Activated CD8-positive, alpha-beta memory T cell treated with anti-CD3 and anti-CD28 coated beads for 1 hour (primary cell): ENCODE results near the gene SH3TC2.

Experiments
- DNase-seq, 2 donors: peaks; one replicate each; pipeline ENCODE4 v3.0.0-alpha.2; 2020; ENCODE audit warnings: low read depth in 1 of 2; ENCODE audit errors: extremely low read depth in 1 of 2

The SH3TC2 gene

DNA sequence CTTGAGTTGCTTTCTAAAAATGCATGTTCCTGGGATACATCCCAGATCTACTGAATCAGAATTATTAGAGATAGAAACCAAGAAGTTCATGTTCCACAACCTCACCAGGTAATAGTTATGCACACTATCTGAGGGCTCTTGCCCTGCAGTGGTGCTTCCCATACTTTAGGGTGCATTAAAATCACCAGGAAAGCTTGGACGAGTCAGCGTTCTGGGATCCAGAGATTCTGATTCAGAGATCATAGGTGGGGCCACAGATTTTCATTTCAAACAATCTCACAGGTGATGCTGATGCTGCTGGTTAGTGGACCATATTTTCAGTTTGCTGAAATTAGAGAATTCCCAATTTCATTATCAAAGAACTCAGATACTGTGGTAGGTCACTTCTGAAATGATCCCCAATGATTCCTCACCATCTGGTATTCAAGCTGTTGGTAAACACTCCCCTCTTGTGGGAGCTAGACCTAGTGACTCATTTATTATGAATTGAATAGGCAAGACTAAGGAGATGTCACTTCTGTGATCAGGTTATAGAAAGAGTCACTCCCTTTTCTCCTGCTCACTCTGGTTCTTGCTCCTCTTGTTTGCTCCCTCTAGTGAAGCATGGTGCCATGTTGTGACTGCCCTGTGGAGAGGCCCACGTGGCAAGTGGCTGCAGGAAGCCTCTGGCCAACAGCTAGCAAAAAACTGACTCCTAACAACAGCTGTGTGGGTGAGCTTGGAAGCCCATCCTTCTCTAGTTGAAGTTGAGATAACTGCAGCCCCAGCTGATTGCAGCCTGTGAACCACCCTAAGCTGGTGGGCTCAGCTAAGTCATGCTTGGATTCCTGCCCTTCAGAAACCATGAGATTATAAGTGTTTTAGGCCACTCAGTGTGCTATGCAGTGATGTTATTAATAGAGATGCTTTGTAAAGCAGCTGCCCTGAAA is 59.8 kb downstream of the SH3TC2 start:
- no peak for DNase-seq

DNA sequence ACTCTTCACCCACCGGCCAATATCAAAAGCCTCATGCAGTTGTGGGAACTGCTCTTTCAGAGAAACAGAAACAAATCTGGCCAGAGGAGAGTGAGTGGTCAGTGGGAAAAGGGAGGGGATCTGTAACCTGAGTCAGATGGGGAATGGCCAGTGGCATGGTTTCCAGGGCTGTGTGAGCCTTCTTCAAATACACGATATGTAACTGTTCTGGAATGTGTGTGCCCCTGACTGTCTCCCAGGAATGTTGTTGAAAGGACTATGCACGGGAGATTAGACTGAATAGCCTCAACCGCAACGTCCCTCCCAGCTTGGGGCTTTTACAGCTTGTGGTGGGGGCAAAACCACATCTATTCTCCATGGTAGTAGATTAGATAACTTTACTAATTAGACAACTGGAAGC is 60.8 kb downstream of the SH3TC2 start:
- no peak for DNase-seq

DNA sequence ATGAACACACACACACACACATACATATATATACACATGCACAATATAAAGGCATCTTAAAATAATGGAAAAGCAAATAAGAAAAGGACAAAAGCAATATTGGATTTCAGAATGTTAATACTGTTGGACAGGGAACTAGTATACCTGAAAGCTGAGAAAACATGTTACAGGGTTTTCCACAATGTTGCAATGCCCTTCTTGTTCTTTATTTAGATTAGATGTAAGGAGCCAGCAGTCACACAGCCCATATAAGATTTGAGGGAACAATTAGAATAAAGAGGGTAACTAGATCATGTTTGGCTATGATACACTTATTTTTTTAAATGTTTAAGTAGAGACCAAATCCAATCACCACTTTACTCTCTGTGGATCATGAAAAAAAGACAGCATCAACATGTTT is 61.7 kb downstream of the SH3TC2 start:
- no peak for DNase-seq

DNA sequence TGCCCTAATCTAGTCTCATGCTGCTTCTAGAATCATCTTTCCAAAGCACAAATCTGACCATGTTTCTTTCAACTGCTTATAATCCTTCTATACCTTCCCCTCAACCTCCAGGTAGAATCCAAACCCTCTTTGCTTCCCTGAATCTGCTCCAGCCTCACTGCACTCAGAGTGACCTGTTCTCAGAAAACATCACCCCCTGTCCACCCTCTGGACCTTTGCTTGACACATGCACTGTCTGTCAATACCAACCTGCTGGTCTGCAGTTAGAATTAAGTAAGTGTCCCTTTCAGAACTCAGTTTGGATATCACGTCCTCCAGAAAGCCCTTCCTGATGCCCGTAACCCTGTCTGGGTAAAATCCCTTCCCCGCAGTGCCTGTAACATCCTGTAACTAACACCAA is 63.1 kb downstream of the SH3TC2 start:
- no peak for DNase-seq

DNA sequence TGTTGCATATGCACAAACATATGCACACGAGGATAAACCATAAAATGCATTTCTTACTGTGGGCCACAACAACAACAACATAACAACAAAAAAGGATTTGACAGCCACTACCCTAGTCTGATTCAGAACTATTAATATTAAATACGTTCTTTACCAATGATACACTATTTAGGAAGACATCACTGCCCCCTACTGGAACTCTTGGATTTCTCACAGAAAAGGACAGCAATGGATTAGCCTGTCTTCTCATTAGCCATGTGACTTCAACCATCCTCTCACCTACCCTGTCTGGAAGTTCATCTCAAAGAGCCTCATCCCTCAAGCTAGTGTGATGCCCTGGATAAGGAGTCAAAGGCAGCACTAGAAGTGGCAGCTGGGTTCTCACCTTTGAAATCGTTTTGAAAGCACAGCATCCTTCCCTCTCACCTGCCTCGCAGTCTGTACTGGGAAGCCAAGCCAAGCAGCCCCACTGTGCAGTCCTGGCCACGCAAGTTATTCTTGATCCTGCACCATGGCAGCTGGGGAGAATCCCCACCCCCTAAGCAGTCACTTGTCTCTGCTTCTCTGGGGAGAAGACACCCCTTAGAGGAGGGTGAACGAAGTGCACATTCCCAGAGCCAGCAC is 64.6 kb downstream of the SH3TC2 start:
- DNase-seq, result no peak

DNA sequence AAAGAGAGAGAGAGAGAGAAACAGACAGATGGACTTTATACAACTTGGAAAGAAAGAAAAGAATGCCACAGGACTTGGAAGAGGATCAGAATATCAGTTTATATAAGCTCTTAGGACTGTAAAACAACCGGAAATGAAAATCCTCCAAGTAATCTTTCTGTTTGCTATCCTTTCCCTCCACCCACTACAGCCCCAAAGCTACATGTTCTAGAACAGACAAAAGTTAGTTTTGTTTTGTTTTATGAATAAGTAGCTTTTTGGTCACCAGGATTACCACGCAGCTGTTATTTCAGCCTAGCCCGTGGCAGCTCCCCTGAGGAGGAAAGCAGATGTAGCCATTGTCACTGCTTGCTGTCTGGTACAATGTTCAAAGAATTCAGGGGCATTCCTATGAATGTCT is 66.6 kb downstream of the SH3TC2 start:
- DNase-seq, result no peak

DNA sequence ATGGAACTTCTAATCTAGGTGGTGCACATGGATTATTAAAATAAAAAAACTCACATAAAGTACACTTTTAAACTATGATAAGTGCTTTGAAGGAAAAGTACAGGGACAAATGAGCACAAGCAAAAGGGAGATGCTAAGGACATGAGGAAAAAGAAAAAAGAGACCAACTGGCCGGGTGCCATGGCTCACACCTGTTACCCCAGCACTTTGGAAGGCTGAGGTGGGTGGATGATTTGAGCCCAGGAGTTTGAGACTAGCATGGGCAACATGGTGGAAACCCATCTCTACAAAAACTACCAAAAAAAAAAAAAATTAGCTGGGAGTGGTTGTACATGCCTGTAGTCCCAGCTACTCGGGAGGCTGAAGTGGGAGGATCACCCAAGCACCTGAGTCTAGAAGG is 67.1 kb downstream of the SH3TC2 start:
- DNase-seq, result no peak

DNA sequence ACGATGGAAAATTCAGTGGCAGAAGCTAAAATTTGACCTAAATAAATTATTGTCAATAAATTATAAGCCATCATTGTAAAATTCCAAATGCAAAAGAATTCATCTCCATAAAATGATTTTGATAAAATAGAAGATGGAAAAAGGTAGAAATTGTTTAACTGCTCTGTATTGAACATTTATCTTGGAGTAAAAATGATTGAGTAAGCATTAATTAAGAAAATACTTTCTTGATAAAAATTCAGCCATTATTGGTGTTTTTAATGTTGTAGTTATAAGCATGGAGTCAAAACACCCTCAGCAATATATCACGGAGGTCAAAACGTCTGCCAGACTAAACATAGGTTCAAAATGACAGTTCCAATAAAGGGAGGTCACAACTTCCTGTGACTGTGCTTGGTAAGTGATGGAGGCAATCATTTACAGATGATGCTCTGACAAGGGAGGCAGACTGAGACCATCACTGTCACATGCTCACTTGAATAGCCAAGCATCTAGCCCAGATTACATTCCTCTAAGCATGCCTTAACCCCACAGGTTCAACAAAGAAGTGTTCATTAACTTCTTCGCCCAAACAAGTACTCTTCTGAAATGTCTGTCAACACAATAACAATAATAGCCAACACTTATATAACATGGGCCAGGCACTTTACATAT is 69.5 kb downstream of the SH3TC2 start:
- DNase-seq, result no peak

DNA sequence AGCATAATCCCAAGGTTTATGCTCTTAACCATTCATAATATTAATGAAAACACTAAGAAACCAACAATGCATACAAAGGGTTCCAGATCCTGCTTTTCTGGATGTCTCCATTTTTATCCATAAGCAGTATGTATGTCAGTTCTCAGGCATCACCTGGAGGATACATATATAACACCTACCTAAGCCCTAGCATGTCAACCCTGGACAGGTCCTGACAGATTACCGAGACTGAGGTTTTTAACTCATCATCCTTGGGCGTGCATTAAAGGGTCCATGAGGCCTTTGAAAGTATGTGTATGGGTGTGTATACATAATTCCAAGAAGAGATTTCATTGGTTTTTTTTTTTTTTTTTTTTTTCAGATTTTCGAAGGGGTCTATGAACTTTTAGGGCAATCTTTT is 70.6 kb downstream of the SH3TC2 start:
- DNase-seq, result no peak

DNA sequence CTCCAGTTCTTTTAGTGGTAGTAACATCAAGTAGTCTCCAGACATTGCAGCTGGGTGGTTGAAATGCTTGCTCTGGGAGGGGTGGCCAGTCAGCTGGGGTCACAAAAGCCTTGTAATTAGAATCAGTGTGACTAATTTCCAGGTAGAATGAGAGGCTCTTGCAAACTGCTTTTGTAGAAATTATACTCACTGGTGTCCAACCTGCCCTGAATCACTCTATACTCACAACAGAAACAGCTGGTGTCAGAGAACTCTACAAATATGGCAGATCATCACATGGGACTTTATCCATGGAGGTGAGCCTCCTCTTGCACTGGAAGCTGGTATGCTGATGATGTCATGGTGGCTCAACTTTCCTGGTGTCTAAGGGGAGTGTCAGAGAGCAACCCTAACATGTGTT is 71.3 kb downstream of the SH3TC2 start:
- DNase-seq, result no peak

DNA sequence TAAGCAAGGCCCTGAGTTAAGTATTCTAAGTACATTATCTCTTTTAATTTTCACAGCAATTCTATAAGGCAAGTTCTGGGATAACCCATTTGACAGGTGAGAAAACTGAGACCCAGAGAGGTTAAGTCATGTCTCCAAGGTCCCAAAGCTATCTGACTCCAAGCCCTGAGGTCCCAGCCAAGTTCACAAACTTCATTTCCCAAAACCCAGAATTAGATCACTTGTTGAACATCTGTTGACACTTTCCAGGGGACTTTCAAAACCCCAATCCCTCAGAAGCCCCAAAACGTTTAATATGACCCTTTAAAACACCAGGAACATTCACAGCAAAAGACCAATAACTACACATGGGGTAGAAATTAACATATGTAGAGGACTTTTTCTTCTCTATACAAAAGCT is 72.0 kb downstream of the SH3TC2 start:
- DNase-seq, result no peak

DNA sequence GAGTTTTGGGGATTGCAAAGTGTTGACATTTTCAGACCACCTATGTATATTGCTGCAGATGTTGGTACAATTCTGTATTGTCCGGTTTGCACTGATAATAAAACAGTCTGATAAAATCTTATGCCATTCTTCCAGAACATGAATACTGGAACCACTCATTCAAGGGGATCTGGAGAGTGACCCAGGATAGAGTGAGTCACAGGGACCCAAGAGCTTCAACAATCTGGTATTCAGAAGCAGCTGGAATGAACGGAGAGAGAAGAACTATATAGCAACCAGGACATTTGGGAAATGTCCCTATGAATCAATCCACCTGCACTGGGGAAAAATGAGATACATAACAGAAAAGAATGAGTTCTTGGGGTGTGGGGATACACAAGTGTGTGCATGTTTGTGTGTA is 73.3 kb downstream of the SH3TC2 start:
- no peak for DNase-seq

DNA sequence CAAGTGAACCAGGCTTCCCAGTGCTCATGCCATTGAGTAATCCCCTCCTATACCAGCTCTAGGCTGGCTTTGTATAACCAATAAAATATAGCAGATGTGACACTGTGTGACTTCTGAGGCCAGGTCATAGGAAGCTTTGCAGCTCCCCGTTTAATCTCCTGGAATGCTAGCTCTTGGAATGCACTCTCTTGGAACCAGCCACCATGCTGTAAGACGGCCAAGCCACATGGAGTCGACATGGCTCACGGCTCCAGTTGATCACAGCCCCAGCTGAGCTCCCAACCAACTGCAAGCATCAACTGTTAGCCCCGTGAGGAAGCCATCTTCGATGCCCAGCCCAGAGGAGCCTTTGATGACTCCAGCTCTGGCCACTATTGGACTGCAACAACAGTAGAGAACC is 74.5 kb downstream of the SH3TC2 start:
- DNase-seq, result no peak

DNA sequence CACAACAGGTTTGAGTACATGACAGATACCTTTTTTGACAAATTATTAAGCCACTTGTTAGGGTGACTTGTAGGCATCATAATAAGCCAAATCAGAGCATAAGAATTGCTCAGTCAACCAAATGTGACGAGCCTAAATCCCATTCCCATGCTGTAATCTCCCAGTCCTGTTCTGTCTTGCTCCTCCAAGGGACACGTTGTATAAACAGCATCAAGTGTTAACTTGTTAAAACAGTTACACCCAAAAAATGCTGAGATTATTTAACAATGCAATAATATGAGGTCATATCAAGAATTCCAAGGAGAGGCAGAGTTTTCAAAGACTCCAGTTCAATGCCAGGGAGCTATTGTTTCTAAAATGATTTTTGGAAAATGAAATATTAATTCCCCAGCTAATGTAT is 76.2 kb downstream of the SH3TC2 start:
- DNase-seq, result no peak

DNA sequence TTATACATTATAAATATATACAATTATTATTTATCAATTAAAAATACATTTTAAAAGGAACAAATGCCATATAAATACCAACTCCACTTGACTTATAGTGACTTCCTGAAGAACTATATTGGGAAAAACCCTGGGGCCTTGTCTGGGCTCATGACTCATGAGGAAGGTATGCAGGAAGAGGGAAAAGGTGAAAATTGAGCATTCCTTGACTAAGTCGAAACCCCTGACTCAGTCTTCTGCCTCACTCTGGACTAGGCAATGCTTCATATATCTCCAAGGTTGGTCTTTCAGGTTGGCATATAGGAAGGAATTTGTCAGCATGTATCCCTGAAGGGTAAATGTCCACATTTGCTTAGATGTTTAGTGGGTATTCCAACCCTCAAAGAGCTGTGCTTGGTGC is 78.5 kb downstream of the SH3TC2 start:
- no peak for DNase-seq

DNA sequence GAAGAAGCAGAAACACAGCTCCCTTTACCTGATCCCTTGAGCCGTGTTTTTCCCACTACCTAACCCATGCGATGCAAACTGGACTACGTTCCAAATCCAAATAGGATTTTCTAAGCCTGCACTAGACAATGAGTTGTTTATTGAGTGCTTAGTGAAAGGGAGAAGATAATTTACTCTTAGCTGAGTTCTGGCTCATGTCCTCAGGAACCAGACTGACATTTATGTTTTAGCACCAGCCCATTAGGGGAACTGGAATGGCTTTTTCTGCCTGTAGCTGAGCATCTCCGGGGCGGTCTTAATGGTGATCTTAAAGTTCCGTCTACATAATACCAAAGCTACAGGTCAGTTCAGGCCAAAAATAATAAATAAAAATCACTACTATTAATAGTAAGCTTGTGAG is 81.5 kb downstream of the SH3TC2 start:
- no peak for DNase-seq

DNA sequence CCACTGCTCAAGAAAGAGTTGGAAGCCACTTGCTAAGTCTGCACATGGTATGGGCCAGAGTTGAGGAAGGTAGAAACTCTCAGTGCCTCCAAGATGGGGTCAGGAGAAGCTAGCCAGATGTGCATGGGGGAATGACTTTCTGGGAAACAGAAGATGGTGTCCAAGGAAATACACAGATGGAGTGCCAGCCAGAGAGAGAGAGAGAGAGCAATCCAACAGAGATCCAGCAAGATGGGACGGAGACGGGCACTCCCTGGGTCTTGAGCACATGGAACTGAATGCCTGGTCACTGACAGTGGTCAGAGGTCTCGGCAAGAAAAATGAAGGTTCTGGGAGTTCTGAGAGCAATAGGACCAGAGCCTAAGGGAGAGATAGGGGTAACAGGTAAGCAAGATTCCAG is 82.1 kb downstream of the SH3TC2 start:
- DNase-seq, result no peak

DNA sequence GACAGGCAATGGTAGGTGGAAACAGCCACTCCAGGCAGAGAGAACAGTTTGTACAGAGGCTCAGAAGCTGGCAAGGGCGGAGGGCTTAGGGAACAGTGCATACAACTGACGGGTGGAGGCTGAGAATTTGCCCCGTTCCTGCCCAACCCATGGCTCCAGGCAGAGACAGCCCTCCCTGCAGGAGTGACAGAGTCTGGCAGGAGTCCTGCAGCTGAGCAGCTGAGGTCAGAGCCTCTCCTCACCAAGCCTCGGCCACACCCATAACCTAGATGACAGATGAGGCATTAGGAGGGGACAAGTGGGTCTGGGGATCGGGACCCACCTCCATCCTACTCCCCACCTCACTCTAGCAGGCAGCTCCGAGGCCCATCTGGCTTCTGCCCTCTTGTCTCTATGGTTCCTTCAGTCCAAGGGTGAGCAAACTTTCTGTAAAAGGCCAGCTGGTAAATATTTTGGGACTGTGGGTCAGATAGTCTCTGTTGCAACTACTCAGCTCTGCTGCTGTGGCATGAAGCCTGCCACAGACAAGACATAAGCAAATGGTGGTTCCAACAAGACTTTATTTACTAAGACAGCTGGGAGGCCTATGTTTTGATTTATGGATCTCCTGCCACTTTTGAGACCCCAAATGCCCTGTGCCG is 83.7 kb downstream of the SH3TC2 start:
- DNase-seq, result no peak

DNA sequence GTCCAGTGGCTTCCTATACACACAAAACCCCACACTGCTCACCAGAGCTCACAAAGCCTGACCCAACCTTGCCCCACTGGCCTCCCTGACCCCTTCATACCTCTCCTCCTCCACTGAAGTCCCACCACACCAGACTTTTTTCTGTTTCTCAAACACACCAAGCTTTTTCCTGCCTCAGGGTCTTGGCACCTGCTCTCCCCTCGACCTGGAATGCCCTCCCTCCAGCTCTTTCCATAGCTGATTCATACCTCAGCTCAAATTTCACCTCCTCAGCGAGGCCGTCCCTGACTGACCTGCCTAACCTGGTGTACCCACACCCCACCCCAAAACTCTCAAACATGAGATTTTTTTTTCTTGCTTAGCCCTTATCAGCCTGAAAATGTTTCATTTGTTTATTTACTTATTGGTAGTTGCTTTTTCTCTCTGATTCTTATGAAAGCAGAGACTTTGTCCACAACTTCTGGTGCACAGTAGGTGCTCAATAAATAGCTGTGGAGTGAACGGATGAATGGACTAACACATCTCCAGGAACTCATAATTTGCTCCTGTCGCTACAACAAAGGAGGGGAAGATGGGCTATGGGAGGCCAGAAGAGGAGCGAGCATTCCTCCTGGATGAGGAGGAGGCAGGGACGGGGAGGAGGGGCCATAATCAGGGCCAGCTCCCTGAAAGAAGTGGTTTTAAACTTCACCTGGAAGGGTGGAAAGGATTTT is 84.3 kb downstream of the SH3TC2 start:
- DNase-seq, result no peak

DNA sequence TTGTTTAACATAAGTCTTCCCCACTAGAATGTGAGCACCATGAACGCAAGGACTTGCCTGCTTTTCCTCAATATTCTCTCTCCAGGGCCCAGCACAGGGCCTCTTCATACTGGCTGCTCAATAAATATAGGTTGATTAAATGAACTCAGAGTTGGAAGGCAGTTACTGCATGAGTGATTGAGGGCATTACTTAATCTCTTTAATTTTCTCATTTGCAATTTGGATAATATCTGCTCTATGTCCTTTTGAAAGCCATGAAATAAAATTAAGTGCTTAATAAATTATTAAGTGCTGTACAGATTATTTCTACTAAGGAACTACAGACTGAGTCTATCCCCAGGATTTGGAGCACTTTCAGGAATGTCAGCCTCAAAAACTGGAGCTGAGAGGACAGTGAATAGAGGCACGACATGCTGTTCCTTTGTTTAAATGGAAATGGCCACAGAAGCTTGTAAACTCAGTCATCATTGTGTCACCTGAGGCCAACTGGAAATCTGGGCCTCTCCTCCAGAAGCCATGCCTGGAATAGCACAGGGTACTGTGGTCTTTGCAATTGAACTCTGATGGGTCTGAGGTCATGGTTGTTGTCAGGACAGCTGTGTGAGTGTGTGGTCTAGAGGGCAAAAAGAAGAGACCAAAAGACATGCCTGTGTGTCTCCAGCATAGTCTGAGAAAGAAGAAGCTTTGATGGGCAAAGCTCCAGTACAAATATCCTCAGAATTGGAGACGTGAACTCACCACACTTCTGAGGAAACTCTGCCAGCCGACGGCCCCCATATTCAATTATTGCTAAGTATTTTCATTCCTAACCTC is 86.1 kb downstream of the SH3TC2 start:
- no peak for DNase-seq
